Activated T-helper 1 cell treated with Interleukin-2 at 50 U/mL for 16 hours (primary cell): Measurements from ENCODE around the gene EIF3L.

Experiments
- DNase-seq: peaks from one replicate; pipeline ENCODE4 v3.0.0-alpha.2; 2020; ENCODE audit warnings: low read depth

EIF3L gene

GRCh38 chr22:37927637-37927936, 78.4 kb downstream of the EIF3L start:
- no peak for DNase-seq

GRCh38 chr22:37929390-37929789, 80.2 kb downstream of the EIF3L start:
- no peak for DNase-seq

GRCh38 chr22:37930270-37930951, 81.2 kb downstream of the EIF3L start:
- no peak for DNase-seq

- no peak for DNase-seq
Observed at GRCh38 chr22:37930952-37931440, 81.8 kb downstream of the EIF3L start.

- no peak for DNase-seq
Observed at GRCh38 chr22:37931893-37932389, 82.7 kb downstream of the EIF3L start.

- no peak for DNase-seq
Observed at GRCh38 chr22:37932401-37932800, 83.2 kb downstream of the EIF3L start.

GRCh38 chr22:37932821-37933578, 83.8 kb downstream of the EIF3L start:
- no peak for DNase-seq

- DNase-seq: peak; percentile 68
Observed at GRCh38 chr22:37933711-37934376, 84.6 kb downstream of the EIF3L start.
